IMR-90 (cell line): ENCODE measurements around the gene RHBDD1. TPM values are rescaled to one million over a fixed set of nuclear protein-coding genes. Genes with fewer than 3 reads are reported as not detected.

Experiments
- ATAC-seq: fragments of 200-7000 bp; cut with Tn5 transposase; 2 replicates; pipeline ENCODE4 v1.9.1; 2020; ENCODE audit warnings: low read depth, mild to moderate bottlenecking, moderate library complexity
- BruUV-seq: library from RNA; stranded (reverse); fragments of 400-500 nt; replicated peaks from 2 replicates; lab custom pipeline; 2021; lab: Mats Ljungman, UMichigan
- CTCF ChIA-PET: fragments of 300-600 bp; formaldehyde crosslinking; extraction: SDS; loops from one replicate; lab custom pipeline; 2021; ENCODE audit warnings: antibody characterized with exemption; lab: Yijun Ruan, JAX
- POLR2A ChIA-PET: fragments of 300-600 bp; sonication (Branson Sonifier 250); formaldehyde crosslinking; loops from one replicate; lab custom pipeline; 2022; ENCODE audit warnings: antibody characterized with exemption; ENCODE audit not compliant: unreplicated experiment; lab: Charles Lee
- DNase-seq: peaks from one replicate; pipeline ENCODE4 v3.0.0; 2013
- H2AFZ ChIP-seq: replicated peaks from 2 replicates; pipeline ENCODE3; 2013; ENCODE audit warnings: low read length, mild to moderate bottlenecking; ENCODE audit not compliant: poor library complexity
- H2AK5ac ChIP-seq: 2 replicates; pipeline ENCODE4 v1.6.1; 2013; ENCODE audit warnings: low read depth, low read length, inconsistent platforms
- H2AK9ac ChIP-seq: replicated peaks from 2 replicates; pipeline ENCODE3; 2013; ENCODE audit warnings: mild to moderate bottlenecking, low read depth, low read length, moderate library complexity; ENCODE audit not compliant: poor library complexity
- H2BK120ac ChIP-seq: 2 replicates; pipeline ENCODE4 v1.6.1; 2013; ENCODE audit warnings: low read depth, low read length, inconsistent platforms
- H2BK15ac ChIP-seq: 3 replicates; pipeline ENCODE4 v1.6.1; 2013; ENCODE audit warnings: low read depth, low read length, inconsistent platforms
- H2BK20ac ChIP-seq: 2 replicates; pipeline ENCODE4 v1.6.1; 2013; ENCODE audit warnings: low read depth, mild to moderate bottlenecking, inconsistent platforms, low read length, moderate library complexity
- H2BK5ac ChIP-seq: 2 replicates; pipeline ENCODE4 v1.6.1; 2013; ENCODE audit warnings: mild to moderate bottlenecking, low read depth, low read length, inconsistent platforms; ENCODE audit not compliant: poor library complexity, severe bottlenecking
- H3K14ac ChIP-seq: replicated peaks from 2 replicates; pipeline ENCODE4 v1.6.1; 2013; ENCODE audit warnings: low read depth, low read length, inconsistent platforms
- H3K18ac ChIP-seq: 2 replicates; pipeline ENCODE4 v1.6.1; 2013; ENCODE audit warnings: low read depth, low read length, control low read depth
- H3K23ac ChIP-seq: 2 replicates; pipeline ENCODE4 v1.6.1; 2013; ENCODE audit warnings: low read depth, low read length, inconsistent platforms
- H3K27ac ChIP-seq: 2 replicates; pipeline ENCODE4 v1.5.1; 2013; ENCODE audit warnings: mild to moderate bottlenecking, control low read depth, low read length; ENCODE audit not compliant: insufficient read depth
- H3K27me3 ChIP-seq: 2 replicates; pipeline ENCODE4 v1.6.1; 2013; ENCODE audit warnings: low read length; ENCODE audit not compliant: control insufficient read depth, insufficient read depth
- H3K36me3 ChIP-seq: 2 replicates; pipeline ENCODE4 v1.6.1; 2013; ENCODE audit warnings: low read length, mixed read lengths; ENCODE audit not compliant: control insufficient read depth, insufficient read depth
- H3K4ac ChIP-seq: 2 replicates; pipeline ENCODE4 v1.6.1; 2013; ENCODE audit warnings: low read depth, low read length, inconsistent platforms
- H3K4me1 ChIP-seq: 2 replicates; pipeline ENCODE4 v1.6.1; 2013; ENCODE audit warnings: low read length, mixed read lengths; ENCODE audit not compliant: control insufficient read depth, insufficient read depth
- H3K4me2 ChIP-seq: 2 replicates; pipeline ENCODE4 v1.6.1; 2013; ENCODE audit warnings: low read depth, mild to moderate bottlenecking, control low read depth, low read length, moderate library complexity
- H3K4me3 ChIP-seq: 2 replicates; pipeline ENCODE4 v1.5.1; 2013; ENCODE audit warnings: low read depth, mild to moderate bottlenecking, control low read depth, low read length, moderate library complexity; ENCODE audit not compliant: insufficient read depth
- H3K56ac ChIP-seq: 2 replicates; pipeline ENCODE4 v1.6.1; 2013; ENCODE audit warnings: low read length, inconsistent platforms; ENCODE audit not compliant: insufficient read depth; ENCODE audit errors: extremely low read depth
- H3K79me1 ChIP-seq, 2 experiments: 2 replicates each; pipeline ENCODE4 v1.6.1; 2013; ENCODE audit warnings: low read length in 2 of 2, inconsistent platforms in 1 of 2, low read depth in 1 of 2
- H3K9ac ChIP-seq: 2 replicates; pipeline ENCODE4 v1.6.1; 2013; ENCODE audit warnings: low read depth, low read length, control low read depth
- H3K9me1 ChIP-seq: 2 replicates; pipeline ENCODE4 v1.6.1; 2013; ENCODE audit warnings: low read length, inconsistent platforms; ENCODE audit not compliant: insufficient read depth
- H3K9me3 ChIP-seq: 2 replicates; pipeline ENCODE4 v1.6.1; 2013; ENCODE audit warnings: low read length; ENCODE audit not compliant: control insufficient read depth, insufficient read depth
- H4K20me1 ChIP-seq: 2 replicates; pipeline ENCODE4 v1.6.1; 2013; ENCODE audit warnings: low read length, inconsistent platforms; ENCODE audit not compliant: insufficient read depth
- H4K5ac ChIP-seq: 2 replicates; pipeline ENCODE4 v1.6.1; 2013; ENCODE audit warnings: mild to moderate bottlenecking, low read depth, low read length, control low read depth
- H4K8ac ChIP-seq, 2 experiments: 2 replicates each; pipeline ENCODE4 v1.6.1; 2013; ENCODE audit warnings: low read depth in 2 of 2, low read length in 2 of 2, control low read depth in 1 of 2, inconsistent platforms in 1 of 2
- H4K91ac ChIP-seq: 2 replicates; pipeline ENCODE4 v1.6.1; 2013; ENCODE audit warnings: low read depth, low read length, inconsistent platforms; ENCODE audit not compliant: insufficient read depth
- BHLHE40 ChIP-seq: fragments of 150-350 bp; IDR thresholded peaks from 2 replicates; pipeline ENCODE4 v1.6.1; 2016; ENCODE audit warnings: mild to moderate bottlenecking, low read depth, low read length
- CEBPB ChIP-seq: IDR thresholded peaks from 2 replicates; pipeline ENCODE4 v1.6.1; 2012; ENCODE audit warnings: low read depth, low read length, improper control_type of control experiment
- FOS ChIP-seq: fragments of 150-350 bp; IDR thresholded peaks from 2 replicates; pipeline ENCODE4 v1.6.1; 2016; ENCODE audit warnings: low read depth, low read length
- MAFK ChIP-seq: IDR thresholded peaks from 2 replicates; pipeline ENCODE4 v1.6.1; 2012; ENCODE audit warnings: low read depth, low read length, improper control_type of control experiment
- MXI1 ChIP-seq: IDR thresholded peaks from 2 replicates; pipeline ENCODE4 v1.6.1; 2012; ENCODE audit warnings: low read depth, mild to moderate bottlenecking, low read length, moderate library complexity, borderline replicate concordance
- WGBS, 2 experiments: methylation state at CpG; one replicate each; pipeline versions ENCODE4 v1.1.5 to v1.1.7; 2013; ENCODE audit warnings: missing lambda C conversion rate in 2 of 2; ENCODE audit not compliant: insufficient read length in 1 of 2; ENCODE audit errors: extremely low coverage in 2 of 2; 5-methylcytosine and 5-hydroxymethylcytosine counted together
- dilution Hi-C: fragments of 300-500 bp; cut with HindIII; formaldehyde crosslinking; loops from one replicate; pipeline ENCODE4 v1.14.3; 2018; ENCODE audit warnings: low sequenced_read_pairs; ENCODE audit not compliant: unreplicated experiment
- in situ Hi-C: fragments of 300-500 bp; cut with MboI; formaldehyde crosslinking; loops from 3 replicates; pipeline ENCODE4 v1.14.3; 2019; ENCODE audit warnings: low sequenced_read_pairs, inconsistent platforms, mixed read lengths
- intact Hi-C: fragments of 100-400 bp; cut with micrococcal nuclease; formaldehyde crosslinking; loops from 2 replicates; pipeline ENCODE4 v1.10.0; 2022
- polyA plus RNA-seq, 3 experiments: library from polyadenylated mRNA; depleted of rRNA; stranded (reverse); fragments of >200 nt; gene quantifications; 2 replicates each; pipeline ENCODE4 v1.2.3, GENCODE V29; 2012; ENCODE audit warnings: low replicate concordance in 1 of 3
- total RNA-seq: library from RNA; depleted of rRNA; stranded (reverse); fragments of >200 nt; gene quantifications from 2 replicates; pipeline ENCODE4 v1.2.3, GENCODE V29; 2012
- TF ChIP-seq, protein P1 (sequence below): fragments of 150-350 bp; IDR thresholded peaks from 2 replicates; pipeline ENCODE4 v1.6.1; 2017; ENCODE audit warnings: mild to moderate bottlenecking, antibody characterized with exemption, low read length, low read depth

Gene RHBDD1
- total and polyA plus RNA-seq, 2 of the 4 experiments (the other 2 are of a cell fraction): 9.7 to 14.0 TPM

DNA sequence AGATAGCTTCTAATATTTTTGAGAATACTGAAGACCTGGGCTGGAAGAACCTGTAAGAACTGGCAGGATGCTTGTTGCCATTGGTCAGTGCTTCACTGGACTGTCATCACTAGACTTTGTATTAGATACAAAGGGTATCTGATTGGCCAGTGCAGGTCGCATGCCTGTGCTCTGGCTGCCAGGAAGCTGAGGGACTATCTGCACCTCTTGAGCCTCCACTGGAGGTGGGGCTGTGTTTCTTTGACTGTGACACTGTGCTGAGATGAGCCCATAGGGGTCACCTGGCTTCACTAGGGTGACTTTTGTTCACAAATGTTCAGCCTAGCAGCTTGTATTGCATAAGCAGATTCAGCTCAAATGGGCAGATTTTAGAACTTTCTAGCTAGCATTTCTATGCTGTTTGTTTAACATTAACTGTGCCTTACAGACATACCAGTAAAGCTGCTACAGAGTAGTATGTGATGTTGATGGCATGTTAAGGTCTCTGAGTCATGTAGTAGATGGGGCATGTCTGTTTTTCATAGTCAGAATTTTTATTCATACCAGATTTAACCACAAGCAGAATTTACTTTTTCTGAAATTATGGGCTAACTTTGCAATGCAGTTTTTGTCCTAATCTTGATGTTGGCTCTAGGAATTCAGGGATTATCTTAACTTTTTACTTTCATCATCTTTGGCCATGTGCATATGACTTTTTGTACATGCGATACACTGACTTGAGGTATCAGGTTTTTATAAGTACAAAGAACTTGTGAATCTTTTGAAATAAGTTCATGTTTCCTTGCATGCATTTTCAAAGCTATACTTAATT lies 56.1 kb downstream of the RHBDD1 start:
- peak overlapping the region; percentile 35; the same call in 1 of the 2 replicates for H2AK5ac ChIP-seq
- H4K20me1 ChIP-seq: no peaks in the 10 kb centered on the region
- POLR2A ChIA-PET: no interaction called here
- H2BK15ac ChIP-seq: peak overlapping the region; percentile 60; the same call in 2 of the 3 replicates
- no peak overlapping the region for H2AK9ac ChIP-seq
- peaks cover 8% of the 10 kb centered on the region for H3K9me1 ChIP-seq
- peak overlapping the region; percentile 10 for H4K5ac ChIP-seq
- in situ Hi-C loops: no loop called here
- peak overlapping the region; percentile 39; the same call in 1 of the 2 replicates for H3K4me2 ChIP-seq
- intact Hi-C loops: loop anchor here (5.0 kb wide), 1 partner anchor 55 kb away; the partner anchor contains the start of gene RHBDD1
- peak overlapping the region; percentile 85 for H3K18ac ChIP-seq
- H2BK120ac ChIP-seq: peak overlapping the region; percentile 73
- no peak overlapping the region for H3K4me3 ChIP-seq
- peak overlapping the region in 1 of 2 experiments; percentile 59; a peak in 3 of 4 replicates for H4K8ac ChIP-seq
- peaks cover 9% of the 10 kb centered on the region for H3K4me1 ChIP-seq
- H3K14ac ChIP-seq: peak overlapping the region; percentile 49
- ATAC-seq: peak; percentile 90
- peak overlapping the region; percentile 81 for H2BK5ac ChIP-seq
- DNase-seq: peak; percentile 92
- CTCF ChIA-PET: interaction anchor here (0.8 kb wide), 1 partner anchor 12 kb away, joined by 3 read pairs; no protein-coding TSS in a partner anchor
- peak overlapping the region; percentile 78 for H2BK20ac ChIP-seq
- H3K27ac ChIP-seq: peak overlapping the region; percentile 75
- peaks cover 23 to 24% of the 10 kb centered on the region in 2 experiments for H3K79me1 ChIP-seq
- H3K4ac ChIP-seq: peak overlapping the region; percentile 77
- peak overlapping the region; percentile 73 for H2AFZ ChIP-seq
- H3K36me3 ChIP-seq: no peaks in the 10 kb centered on the region; the same call in 1 of the 2 replicates
- H3K23ac ChIP-seq: peak overlapping the region; percentile 13; the same call in 1 of the 2 replicates
- H4K91ac ChIP-seq: peak overlapping the region; percentile 65
- dilution Hi-C loops: no loop called here
- H3K27me3 ChIP-seq: no peaks in the 10 kb centered on the region
- TF ChIP-seq, protein P1, sequence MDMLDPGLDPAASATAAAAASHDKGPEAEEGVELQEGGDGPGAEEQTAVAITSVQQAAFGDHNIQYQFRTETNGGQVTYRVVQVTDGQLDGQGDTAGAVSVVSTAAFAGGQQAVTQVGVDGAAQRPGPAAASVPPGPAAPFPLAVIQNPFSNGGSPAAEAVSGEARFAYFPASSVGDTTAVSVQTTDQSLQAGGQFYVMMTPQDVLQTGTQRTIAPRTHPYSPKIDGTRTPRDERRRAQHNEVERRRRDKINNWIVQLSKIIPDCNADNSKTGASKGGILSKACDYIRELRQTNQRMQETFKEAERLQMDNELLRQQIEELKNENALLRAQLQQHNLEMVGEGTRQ: peak; percentile 19; the same call in 1 of the 2 replicates
- TF ChIP-seq BHLHE40 (0 out of 2 replicates have a peak, but pooled peaks have one; percentile 30), MAFK (no peak; the same call in 1 of the 2 replicates), CEBPB (peak; percentile 58), MXI1 (no peak), FOS (peak; percentile 71; the same call in 1 of the 2 replicates)
- no TSS peak for BruUV-seq
- no peak overlapping the region for H3K9ac ChIP-seq
- H3K9me3 ChIP-seq: no peaks in the 10 kb centered on the region
- H3K56ac ChIP-seq: peak overlapping the region; percentile 36
- no CpG with 5 or more reads among the region's 2 CpGs for WGBS, 2 experiments
